Panc1 (cell line): Measurements from ENCODE around the gene HNF1A. TPM values are rescaled to one million over a fixed set of nuclear protein-coding genes. Genes with fewer than 3 reads are reported as not detected.

Source experiments
- ATAC-seq: fragments of 200-7000 bp; cut with Tn5 transposase; 2 replicates; pipeline ENCODE4 v1.9.1; 2020; ENCODE audit warnings: mild to moderate bottlenecking, moderate library complexity
- BruUV-seq: library from RNA; stranded (reverse); fragments of 400-500 nt; replicated peaks from 2 replicates; lab custom pipeline; 2021; lab: Mats Ljungman, UMichigan
- CTCF ChIA-PET: fragments of 300-600 bp; sonication (Branson Sonifier 250); formaldehyde crosslinking; loops from one replicate; lab custom pipeline; 2022; ENCODE audit warnings: antibody characterized with exemption; lab: Charles Lee
- POLR2A ChIA-PET: fragments of 300-600 bp; sonication (Branson Sonifier 250); formaldehyde crosslinking; loops from one replicate; lab custom pipeline; 2022; ENCODE audit warnings: antibody characterized with exemption; lab: Charles Lee
- DNase-seq: peaks from one replicate; pipeline ENCODE4 v3.0.0-alpha.2; 2010; ENCODE audit warnings: low read depth, low spot score
- H3K27ac ChIP-seq: 2 replicates; pipeline ENCODE4 v1.5.1; 2011; ENCODE audit warnings: mild to moderate bottlenecking, low read length, inconsistent platforms
- H3K27me3 ChIP-seq: fragments of 200-500 bp; sonication (Bioruptor generic); 2 replicates; pipeline ENCODE4 v1.6.0; 2014; ENCODE audit warnings: low read length, inconsistent platforms; ENCODE audit not compliant: control insufficient read depth, insufficient read depth
- H3K36me3 ChIP-seq: fragments of 200-500 bp; sonication (Bioruptor generic); 2 replicates; pipeline ENCODE4 v1.5.1; 2014; ENCODE audit warnings: inconsistent platforms, mild to moderate bottlenecking, low read length, moderate library complexity; ENCODE audit not compliant: control insufficient read depth, insufficient read depth
- H3K4me1 ChIP-seq: 2 replicates; pipeline ENCODE4 v1.5.1; 2011; ENCODE audit warnings: inconsistent platforms, mild to moderate bottlenecking, low read length, moderate library complexity; ENCODE audit not compliant: control insufficient read depth, insufficient read depth
- H3K4me3 ChIP-seq, 2 experiments: 2 replicates each; pipeline ENCODE4 v1.5.1; 2011 to 2012; ENCODE audit warnings: low read depth in 2 of 2, low read length in 2 of 2, mild to moderate bottlenecking in 2 of 2, inconsistent platforms in 1 of 2, moderate library complexity in 1 of 2
- H3K9me3 ChIP-seq: fragments of 200-500 bp; sonication (Bioruptor generic); 2 replicates; pipeline ENCODE4 v1.5.1; 2014; ENCODE audit warnings: low read depth, mild to moderate bottlenecking, inconsistent platforms, low read length, moderate library complexity; ENCODE audit not compliant: control insufficient read depth, insufficient read depth
- CTCF ChIP-seq: fragments of 450-650 bp; IDR thresholded peaks from 2 replicates; pipeline ENCODE4 v1.5.1; 2017; ENCODE audit warnings: mild to moderate bottlenecking
- POLR2AphosphoS5 ChIP-seq: IDR thresholded peaks from 2 replicates; pipeline ENCODE4 v1.6.1; 2012; ENCODE audit warnings: mild to moderate bottlenecking, low read depth, low read length, moderate library complexity
- REST ChIP-seq, 2 experiments: IDR thresholded peaks; 2 replicates each; pipeline ENCODE4 v1.6.1; 2011 to 2012; ENCODE audit warnings: low read depth in 2 of 2, control low read depth in 1 of 2, low read length in 1 of 2, mild to moderate bottlenecking in 1 of 2, moderate library complexity in 1 of 2; ENCODE audit not compliant: insufficient read depth in 1 of 2
- SIN3A ChIP-seq: IDR thresholded peaks from 2 replicates; pipeline ENCODE4 v1.6.1; 2012; ENCODE audit warnings: low read depth, mild to moderate bottlenecking, low read length, moderate library complexity, borderline replicate concordance; ENCODE audit not compliant: insufficient read depth
- TCF7L2 ChIP-seq: IDR thresholded peaks from 2 replicates; pipeline ENCODE4 v1.6.1; 2011; ENCODE audit warnings: mild to moderate bottlenecking, low read depth, low read length, inconsistent platforms
- in situ Hi-C: cut with HindIII; loops from 2 replicates; pipeline ENCODE4 v1.10.0; 2016; ENCODE audit warnings: low sequenced_read_pairs, low pct_unique_long_range_greater_than_20kb
- intact Hi-C: fragments of 100-400 bp; cut with micrococcal nuclease; formaldehyde crosslinking; loops from one replicate; pipeline ENCODE4 v1.10.0; 2022; ENCODE audit not compliant: unreplicated experiment
- total RNA-seq: library from RNA; stranded (reverse); gene quantifications from one replicate; pipeline ENCODE4 v1.2.1, GENCODE V29; 2021; ENCODE audit not compliant: unreplicated experiment

Gene HNF1A
- total RNA-seq, 1 experiment from 2014 or later: 0.26 TPM

- DNase-seq (no peak), ATAC-seq (no peak)
- BruUV-seq: no TSS peak
- no peaks in the 10 kb centered on the region for H3K27me3 ChIP-seq
- H3K4me3 ChIP-seq: no peak overlapping the region
- TF ChIP-seq POLR2AphosphoS5 (no peak), CTCF (no peak), SIN3A (no peak)
- no peak overlapping the region for H3K27ac ChIP-seq
- intact Hi-C loops (no loop called here), in situ Hi-C loops (no loop called here)
- CTCF ChIA-PET: interaction anchor here (0.6 kb wide), 1 partner anchor 452 kb away, joined by 6 read pairs; no protein-coding TSS in a partner anchor
- H3K4me1 ChIP-seq: no peaks in the 10 kb centered on the region
- H3K36me3 ChIP-seq: no peaks in the 10 kb centered on the region
- POLR2A ChIA-PET: no interaction called here
- H3K9me3 ChIP-seq: no peaks in the 10 kb centered on the region
These were observed 26.0 kb downstream of the HNF1A start for GRCh38 chr12:121004253-121004815.

DNA sequence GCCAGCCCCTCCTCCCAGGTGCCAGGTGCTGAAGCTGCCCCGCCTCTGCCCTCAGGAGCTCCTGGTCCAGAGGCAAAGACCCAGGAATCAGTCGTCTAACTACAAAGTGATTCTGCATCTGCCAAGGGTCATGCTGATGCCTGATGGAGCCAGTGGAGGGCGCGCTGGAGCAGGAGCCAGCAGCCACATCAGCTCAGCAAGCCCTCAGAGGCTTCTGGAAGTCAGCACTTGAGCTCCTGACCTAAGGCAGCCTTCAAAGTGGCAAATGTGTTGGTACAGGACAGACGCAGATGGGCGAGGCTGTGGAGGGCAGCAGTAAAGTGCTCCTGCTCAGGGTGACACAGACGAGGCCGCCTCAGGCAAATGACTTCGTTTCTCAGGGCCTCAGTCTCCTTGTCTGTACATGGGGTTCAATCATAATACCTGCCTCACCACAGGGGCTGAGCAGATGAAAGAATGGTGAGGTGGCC, 27.0 kb downstream of the HNF1A start:
- Histone ChIP-seq H3K36me3 (no peaks in the 10 kb centered on the region), H3K4me1 (no peaks in the 10 kb centered on the region), H3K27ac (no peak overlapping the region), H3K27me3 (no peaks in the 10 kb centered on the region), H3K4me3 (no peak overlapping the region), H3K9me3 (no peaks in the 10 kb centered on the region)
- TF ChIP-seq POLR2AphosphoS5 (no peak), CTCF (peak; percentile 90), SIN3A (no peak)
- CTCF ChIA-PET: interaction anchor here (0.7 kb wide), 2 partner anchors 55 to 267 kb away, joined by 3 to 5 read pairs; no protein-coding TSS in a partner anchor
- ATAC-seq: peak; percentile 77
- intact Hi-C loops (loop anchor here (5.0 kb wide), 1 partner anchor 102 kb away; no protein-coding TSS in a partner anchor), in situ Hi-C loops (no loop called here)
- no TSS peak for BruUV-seq
- peak; percentile 8 for DNase-seq
- POLR2A ChIA-PET: no interaction called here

GRCh38 chr12:121008347-121009098, 30.2 kb downstream of the HNF1A start:
- Histone ChIP-seq H3K4me1 (no peaks in the 10 kb centered on the region), H3K27me3 (no peaks in the 10 kb centered on the region), H3K27ac (no peak overlapping the region), H3K4me3 (no peak overlapping the region), H3K9me3 (no peaks in the 10 kb centered on the region), H3K36me3 (no peaks in the 10 kb centered on the region)
- in situ Hi-C loops (no loop called here), intact Hi-C loops (loop anchor here (5.0 kb wide), 1 partner anchor 99 kb away; no protein-coding TSS in a partner anchor)
- no peak for TF ChIP-seq POLR2AphosphoS5
- no peak for TF ChIP-seq REST (IDR thresholded peaks at IDR 0.05; ENCODE audit: insufficient read depth in 1 of 2, low read depth in 2 of 2, low read length in 1 of 2)
- no peak for TF ChIP-seq CTCF
- TF ChIP-seq TCF7L2: no peak
- no peak for TF ChIP-seq SIN3A
- ChIA-PET POLR2A (no interaction called here), CTCF (no interaction called here)
- DNase-seq: no peak
- no TSS peak for BruUV-seq
- no peak for ATAC-seq
